Fibroblast of skin of right quadriceps (primary cell): ENCODE measurements around the gene SEPSECS.

Experiments used
- DNase-seq: peaks from one replicate; pipeline ENCODE4 v3.0.0-alpha.2; 2013

SEPSECS gene

DNA sequence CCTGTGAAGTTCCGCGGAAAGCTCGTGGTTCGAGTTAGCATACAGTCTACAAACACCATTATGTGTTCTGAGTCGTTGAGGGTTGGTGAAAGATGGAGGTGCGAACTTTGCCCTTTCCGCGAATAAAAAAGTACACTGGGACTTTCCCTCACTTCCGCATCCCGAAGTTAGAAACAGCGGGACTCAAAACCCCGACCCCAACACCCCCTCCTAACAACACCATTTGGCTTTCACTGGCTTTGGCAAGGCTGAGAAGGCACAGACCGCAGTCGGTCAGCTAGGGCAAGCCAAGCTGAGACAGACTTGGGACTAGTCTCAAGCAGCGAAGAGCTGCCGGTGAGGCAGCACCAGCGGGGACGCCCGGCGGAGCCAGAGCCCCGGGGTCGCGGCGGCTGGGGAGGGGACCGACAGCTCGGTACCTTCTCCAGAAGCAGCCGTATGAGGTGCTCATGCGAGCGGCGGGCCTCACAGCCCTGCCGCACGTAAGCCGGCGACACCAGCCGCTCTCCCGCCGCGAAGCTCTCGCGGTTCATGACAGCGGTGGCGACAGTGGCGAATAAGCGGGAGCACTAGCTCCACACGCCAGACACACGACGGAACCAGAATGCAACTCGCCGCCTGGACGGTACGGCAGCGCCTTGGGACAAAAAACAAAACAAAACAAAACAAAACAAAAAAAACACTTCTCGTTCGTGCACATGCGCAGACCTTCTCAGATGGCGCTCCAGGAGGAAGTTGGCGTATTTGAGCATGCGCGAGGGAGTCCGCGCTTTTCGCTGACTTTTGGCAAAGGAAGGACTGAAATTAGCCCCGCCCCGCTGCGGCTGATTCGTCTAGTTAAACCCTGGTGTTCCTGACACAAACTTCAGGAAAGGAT lies at the start of gene SEPSECS:
Gene SEPSECS (minus strand): TSS at position 613 of the 877 bp plus-strand sequence. CDS start 80 bp downstream, at position 533.
- peak; percentile 97 for DNase-seq

DNA sequence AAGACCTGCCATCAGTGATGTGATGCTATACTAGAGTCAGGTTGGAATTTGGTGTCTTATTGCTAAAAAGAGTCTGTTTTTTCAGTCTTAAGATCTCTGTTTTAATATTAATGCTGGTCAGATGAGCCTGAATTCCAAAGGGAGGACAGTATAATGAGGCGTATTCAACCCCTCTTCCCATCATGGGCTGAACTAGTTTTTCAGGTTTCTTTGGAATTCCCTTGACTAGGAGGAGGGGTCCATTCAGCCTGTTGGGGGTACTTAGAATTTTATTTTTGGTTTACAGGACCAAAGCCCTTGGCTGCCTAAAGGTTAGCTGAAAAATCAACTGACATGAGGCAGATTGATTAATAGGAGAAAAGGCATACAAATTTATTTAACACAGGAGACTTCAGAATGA lies 49.5 kb upstream of the SEPSECS start:
- no peak for DNase-seq

GRCh38 chr4:25207997-25208396 lies 47.7 kb upstream of the SEPSECS start:
- no peak for DNase-seq

DNA sequence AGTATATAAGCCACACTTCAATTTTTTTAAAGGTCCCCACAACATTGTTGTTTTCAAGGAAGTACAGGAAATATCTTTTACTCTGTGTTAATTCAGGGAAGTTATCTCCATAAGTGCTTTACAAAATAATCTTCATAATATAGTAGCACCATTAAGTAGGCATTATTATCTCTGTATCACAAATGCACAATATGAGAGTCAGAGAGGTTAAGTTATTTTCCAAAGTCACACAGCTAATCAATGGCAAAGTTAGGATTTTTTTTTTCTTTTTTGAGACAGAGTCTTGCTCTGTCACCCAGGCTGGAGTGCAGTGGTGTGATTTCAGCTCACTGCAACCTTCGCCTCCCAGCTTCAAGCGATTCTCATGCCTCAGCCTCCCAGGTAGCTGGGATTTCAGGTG lies 38.5 kb upstream of the SEPSECS start:
- no peak for DNase-seq

GRCh38 chr4:25190407-25190806 lies 30.2 kb upstream of the SEPSECS start:
- DNase-seq = no peak

DNA sequence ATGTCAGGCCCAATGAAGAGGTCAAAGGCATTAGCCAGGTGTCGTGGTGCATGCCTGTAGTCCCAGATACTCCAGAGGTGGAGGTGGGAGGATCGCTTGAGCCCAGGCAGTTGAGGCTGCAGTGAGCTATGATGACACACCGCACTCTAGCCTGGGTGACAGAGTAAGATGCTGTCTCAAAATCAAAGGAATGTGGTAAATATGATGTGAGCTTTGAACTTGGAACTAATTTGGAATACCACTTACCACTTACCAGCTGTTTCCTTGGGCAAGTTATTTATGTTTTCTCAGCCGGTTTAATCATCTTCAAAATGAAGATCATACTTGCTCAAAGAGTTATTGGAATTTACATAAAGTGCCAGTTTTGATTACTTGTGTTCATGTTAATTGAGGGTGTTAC lies 23.8 kb upstream of the SEPSECS start:
- DNase-seq = no peak

GRCh38 chr4:25182937-25183336 lies 22.7 kb upstream of the SEPSECS start:
- peak; percentile 34 for DNase-seq

DNA sequence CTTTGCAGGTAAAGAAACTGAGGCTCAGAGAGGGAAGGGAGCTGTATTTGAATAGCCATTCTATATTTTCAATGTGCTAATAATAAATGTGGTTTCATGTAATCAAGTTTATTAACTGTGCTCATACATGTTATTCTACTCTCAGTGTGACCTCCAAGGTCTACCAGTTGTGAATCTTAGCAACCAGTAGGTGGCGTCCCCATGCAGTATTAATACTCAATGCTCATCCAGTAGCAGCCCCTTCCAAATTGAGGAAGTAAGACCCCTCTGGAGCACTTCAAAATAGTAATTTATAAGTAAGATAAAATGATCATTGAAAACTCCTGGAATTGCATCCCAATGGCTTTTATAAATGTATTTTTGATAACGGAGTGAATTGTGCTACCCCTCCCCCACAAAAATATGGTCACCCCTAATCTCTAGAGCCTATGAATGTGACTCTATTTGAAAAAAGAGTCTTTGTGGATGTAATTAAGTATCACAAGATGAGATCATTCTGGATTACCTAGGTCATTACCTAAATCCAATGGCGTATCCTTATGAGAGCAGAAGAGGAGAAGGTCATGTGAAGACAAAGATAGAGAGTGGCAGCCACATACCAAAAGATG lies 20.4 kb upstream of the SEPSECS start:
- DNase-seq = peak; percentile 34

- DNase-seq = no peak
Observed at GRCh38 chr4:25178838-25179261, 18.6 kb upstream of the SEPSECS start.

- DNase-seq = no peak
Observed at GRCh38 chr4:25177147-25177546, 16.9 kb upstream of the SEPSECS start.

DNA sequence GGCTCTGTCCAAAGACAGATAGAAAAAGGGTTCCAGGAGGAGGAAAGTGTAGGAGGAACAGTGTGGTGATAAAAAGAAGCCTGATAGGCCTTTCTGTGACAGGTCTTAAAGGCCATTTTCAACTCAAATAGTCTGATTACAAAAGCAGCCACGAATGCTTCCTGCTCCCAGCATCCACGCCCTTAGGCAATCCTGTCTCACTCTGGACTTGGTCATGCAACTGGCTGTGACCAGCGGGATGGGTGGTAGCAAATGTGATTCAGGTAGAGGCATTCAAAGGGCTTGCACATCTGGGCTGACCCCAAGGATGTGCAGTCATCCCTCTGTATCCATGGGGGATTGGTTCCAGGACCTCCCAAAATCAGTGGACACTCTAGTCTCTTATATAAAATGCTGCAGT lies 14.4 kb upstream of the SEPSECS start:
- DNase-seq = no peak

DNA sequence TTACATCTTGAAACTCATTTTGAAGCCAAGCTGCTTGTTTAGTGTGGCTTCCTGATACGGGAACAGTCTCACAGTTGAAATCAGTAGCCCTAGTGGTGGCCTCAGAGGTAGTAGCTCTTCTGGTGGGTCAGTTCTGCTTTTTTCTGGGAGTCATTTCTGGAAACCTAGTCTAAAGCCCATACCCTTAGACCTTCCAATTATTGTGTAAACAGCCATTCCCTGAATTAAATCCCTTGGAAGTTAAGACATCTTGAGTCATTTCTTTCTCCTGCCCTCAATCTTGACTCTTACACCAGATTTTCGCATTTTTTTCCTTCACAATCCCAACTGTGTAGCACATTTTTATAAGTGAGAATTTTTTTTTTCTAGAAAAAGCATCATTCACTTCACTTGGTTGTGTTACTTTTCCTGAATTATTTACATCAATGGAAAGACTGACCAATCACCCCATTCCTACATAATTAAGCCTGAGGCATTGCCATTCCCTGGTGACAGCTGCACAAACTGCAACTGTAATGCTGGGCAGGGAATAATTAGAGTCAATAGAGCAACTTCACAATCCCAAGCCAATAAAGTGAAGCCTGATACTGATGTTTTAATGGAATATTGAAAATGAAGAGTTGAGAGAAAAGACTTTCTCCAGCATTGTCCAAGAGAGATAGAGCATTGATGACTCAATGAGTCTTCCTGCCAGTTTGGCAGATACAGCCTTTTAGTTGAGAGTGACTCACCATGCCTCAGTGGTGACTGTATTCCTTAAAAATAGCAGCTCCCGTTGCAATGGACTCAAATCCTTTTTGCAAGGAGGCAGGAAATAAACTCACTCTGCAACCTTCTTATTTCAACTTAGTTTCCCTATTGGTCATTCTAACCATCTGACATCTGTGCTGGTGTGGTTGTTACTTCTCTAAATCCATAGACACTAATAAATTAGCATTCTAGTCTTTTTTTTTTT lies 13.0 kb upstream of the SEPSECS start:
- DNase-seq = peak; percentile 99

GRCh38 chr4:25171201-25171865 lies 11.1 kb upstream of the SEPSECS start:
- DNase-seq = peak; percentile 32

DNA sequence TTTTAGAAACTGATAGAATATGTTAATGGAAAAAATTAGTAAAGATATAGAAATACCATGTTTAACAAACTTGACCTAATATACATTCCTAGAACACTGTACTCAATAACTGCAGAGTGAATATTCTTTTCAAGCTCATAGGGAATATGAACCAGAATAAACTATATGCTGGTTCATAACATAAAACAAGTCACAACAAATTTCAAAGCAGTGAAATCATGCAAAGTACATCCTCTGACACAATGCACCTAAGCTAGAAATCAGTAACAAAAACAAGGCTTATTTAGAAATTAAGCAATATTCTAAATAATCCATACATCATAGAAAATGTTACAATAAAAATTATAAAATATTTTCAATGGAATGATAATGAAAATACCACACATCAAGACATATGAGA lies 9.2 kb upstream of the SEPSECS start:
- DNase-seq = no peak

- no peak for DNase-seq
Observed at GRCh38 chr4:25165916-25166315, 5.7 kb upstream of the SEPSECS start.

- no peak for DNase-seq
Observed at GRCh38 chr4:25163196-25163595, 2.9 kb upstream of the SEPSECS start.

- DNase-seq = no peak
Observed at GRCh38 chr4:25162566-25162965, 2.3 kb upstream of the SEPSECS start.

GRCh38 chr4:25161593-25161950 lies 1.3 kb upstream of the SEPSECS start:
- no peak for DNase-seq

DNA sequence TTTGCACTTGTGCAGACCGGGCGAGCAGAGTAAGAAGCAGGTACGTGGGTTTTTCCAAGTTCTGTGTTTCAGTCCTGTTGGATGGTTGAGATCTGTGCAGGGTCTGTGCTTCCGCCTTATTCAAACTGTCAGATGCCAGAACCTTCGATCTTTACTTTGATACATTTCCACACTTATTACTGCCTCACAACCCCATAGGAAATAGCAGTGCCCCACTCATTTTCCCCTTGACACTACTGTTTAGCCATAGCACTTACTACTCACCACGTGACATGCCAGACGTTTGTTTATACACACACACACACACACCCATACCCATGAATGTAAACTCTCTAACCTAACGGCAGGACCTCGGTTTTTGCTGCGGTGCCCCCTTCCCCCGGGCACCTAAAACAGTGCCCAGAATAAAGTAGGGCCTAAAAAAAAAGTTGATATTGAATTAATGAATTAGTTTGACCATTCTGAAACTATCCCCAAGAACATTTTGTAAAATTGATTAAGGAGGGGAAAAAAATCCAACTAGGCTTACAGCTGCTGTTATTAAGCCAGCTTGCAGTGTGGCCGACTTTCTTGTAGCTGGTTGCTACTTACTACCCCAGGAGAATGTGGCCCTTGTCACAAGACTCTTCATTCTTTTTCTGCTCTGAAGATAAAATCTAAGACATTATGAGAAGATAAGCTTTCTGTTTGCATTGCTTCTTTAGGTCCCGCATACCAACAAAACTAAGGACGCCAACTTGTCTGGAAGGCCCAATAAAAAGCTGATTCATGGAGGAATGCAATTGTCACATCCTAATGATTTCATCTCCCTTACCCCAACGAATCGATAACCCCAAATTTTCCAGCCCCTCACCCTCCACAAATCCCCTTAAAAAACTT lies 704 bp upstream of the SEPSECS start:
- no peak for DNase-seq

GRCh38 chr4:25158817-25159216 lies 1.4 kb downstream of the SEPSECS start:
- no peak for DNase-seq

DNA sequence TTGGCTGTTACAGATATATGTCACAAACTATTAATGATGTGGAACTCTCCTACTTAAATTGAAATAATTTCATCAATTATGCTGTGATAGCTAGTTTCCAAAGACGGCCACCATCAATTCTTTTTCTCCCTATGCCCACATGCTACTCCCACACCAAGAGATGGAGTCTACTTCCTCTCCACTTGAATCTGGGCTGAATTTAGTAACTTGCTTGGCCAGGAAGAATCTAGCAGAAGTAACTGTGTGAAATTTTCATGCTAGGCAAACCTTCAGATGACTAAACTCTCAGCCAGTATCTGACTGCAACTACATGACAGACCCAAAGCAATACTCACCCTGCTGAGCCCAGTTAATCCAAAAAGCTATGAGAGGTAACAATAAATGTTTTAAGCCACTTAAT lies 3.2 kb downstream of the SEPSECS start:
- DNase-seq = no peak

DNA sequence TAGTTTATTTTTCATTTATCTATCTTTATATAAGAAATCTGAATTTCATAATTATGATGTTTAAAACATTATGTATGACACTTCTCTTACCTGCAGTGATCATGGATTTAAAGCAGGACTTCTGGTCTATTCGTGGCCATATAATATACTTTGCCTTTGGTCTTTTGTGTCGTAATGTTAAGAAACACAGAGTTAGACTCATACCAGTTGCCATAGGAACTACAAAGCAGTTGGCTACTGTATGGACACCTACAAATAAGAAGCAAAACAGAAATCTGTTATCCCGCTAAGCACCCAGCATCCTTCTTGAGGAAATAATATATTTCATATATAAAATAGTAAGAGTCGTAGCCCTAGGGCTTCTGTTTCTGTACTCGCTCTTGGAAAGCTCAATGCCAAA lies 4.3 kb downstream of the SEPSECS start:
- no peak for DNase-seq
